Measurements from ENCODE around the gene S100A7A. TPM values are rescaled to one million over a fixed set of nuclear protein-coding genes. Genes with fewer than 3 reads are reported as not detected.

The S100A7A gene
- polyA plus RNA-seq, 3 donors, result not detected

DNA sequence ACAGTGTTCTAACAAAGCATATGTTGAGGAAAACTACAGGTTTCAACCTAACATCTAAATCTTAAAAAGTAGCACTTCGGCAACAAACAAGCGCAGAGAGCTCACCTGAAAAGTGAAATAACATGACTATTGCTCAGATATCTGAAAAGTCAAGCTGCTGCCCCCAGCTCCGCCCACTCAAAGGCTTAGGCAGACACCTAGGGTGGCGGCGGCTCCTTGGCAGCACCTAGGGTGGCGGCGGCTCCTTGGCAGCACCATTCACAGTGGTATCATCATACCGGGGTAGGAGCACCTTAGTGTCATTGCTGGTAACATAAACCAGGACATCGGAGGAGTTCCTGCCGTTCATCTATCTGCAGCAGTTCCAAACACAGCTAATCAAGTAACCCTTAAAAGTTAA, 36.7 kb upstream of the S100A7A start:
- Mint-ChIP-seq H3K9me3 (peaks cover 17 to 23% (median 20%) of the 10 kb centered on the region in 7 donors), H3K27ac (no peak overlapping the region), H3K4me3 (no peak overlapping the region), H3K27me3 (ENCODE audit: low read depth in 3 of 3) (no peaks in the 10 kb centered on the region), H3K36me3 (peaks cover 8 to 11% of the 10 kb centered on the region in 2 donors), H3K4me1 (peaks cover 66% of the 10 kb centered on the region)
- peaks cover 56 to 67% of the 10 kb centered on the region in 2 donors for H3K4me1 ChIP-seq (ENCODE audit: control insufficient read depth in 1 of 2, insufficient read depth in 2 of 2, low read length in 2 of 2)
- no peak for TF ChIP-seq CTCF (IDR thresholded peaks at IDR 0.05)
- peaks cover 37% of the 10 kb centered on the region for H3K79me2 ChIP-seq (ENCODE audit: insufficient read depth, low read length)
- no peak overlapping the region for H3K9ac ChIP-seq (ENCODE audit: insufficient read depth, low read length, poor library complexity, severe bottlenecking)
- H3K9me3 ChIP-seq (replicated peaks in 1 of 2; ENCODE audit: control insufficient read depth in 1 of 2, insufficient read depth in 1 of 2, low read length in 2 of 2), result peaks cover 0 to 7% of the 10 kb centered on the region in 2 donors
- intact Hi-C loops (cut with micrococcal nuclease), result no loop called here
- no peak overlapping the region for H2AFZ ChIP-seq (ENCODE audit: insufficient read depth, low read depth, low read length, poor library complexity, severe bottlenecking)
- H3K36me3 ChIP-seq (replicated peaks in 1 of 2; ENCODE audit: control insufficient read depth in 1 of 2, insufficient read depth in 2 of 2, low read length in 2 of 2), result no peaks in the 10 kb centered on the region
- H3K4me2 ChIP-seq (replicated peaks; ENCODE audit: extremely low read depth, low read length, poor library complexity, severe bottlenecking), result no peak overlapping the region
- H3K4me3 ChIP-seq (replicated peaks in 1 of 3; ENCODE audit: low read depth in 2 of 3, low read length in 3 of 3), result no peak overlapping the region
- WGBS (ENCODE audit: insufficient coverage), result 95% methylated on average over 6 of the region's 10 CpGs
- no peak for DNase-seq
- H3K27ac ChIP-seq (ENCODE audit: low read depth in 1 of 2, low read length in 2 of 2), result no peak overlapping the region
- H4K20me1 ChIP-seq (ENCODE audit: insufficient read depth, low read length), result no peaks in the 10 kb centered on the region
- no peaks in the 10 kb centered on the region for H3K27me3 ChIP-seq (ENCODE audit: control insufficient read depth in 2 of 2, insufficient read depth in 2 of 2, low read length in 2 of 2)

GRCh38 chr1:153380711-153381110, 35.6 kb upstream of the S100A7A start:
- Mint-ChIP-seq H3K9me3 (peaks cover 17 to 23% (median 20%) of the 10 kb centered on the region in 7 donors), H3K27me3 (ENCODE audit: low read depth in 3 of 3) (no peaks in the 10 kb centered on the region), H3K27ac (no peak overlapping the region), H3K4me1 (peaks cover 66% of the 10 kb centered on the region), H3K4me3 (no peak overlapping the region), H3K36me3 (peaks cover 8 to 11% of the 10 kb centered on the region in 2 donors)
- Histone ChIP-seq H3K9me3 (replicated peaks in 1 of 2; ENCODE audit: control insufficient read depth in 1 of 2, insufficient read depth in 1 of 2, low read length in 2 of 2) (peaks cover 0 to 7% of the 10 kb centered on the region in 2 donors), H2AFZ (ENCODE audit: insufficient read depth, low read depth, low read length, poor library complexity, severe bottlenecking) (no peak overlapping the region), H3K79me2 (ENCODE audit: insufficient read depth, low read length) (peaks cover 37% of the 10 kb centered on the region), H3K4me1 (ENCODE audit: control insufficient read depth in 1 of 2, insufficient read depth in 2 of 2, low read length in 2 of 2) (peaks cover 56 to 67% of the 10 kb centered on the region in 2 donors), H3K36me3 (replicated peaks in 1 of 2; ENCODE audit: control insufficient read depth in 1 of 2, insufficient read depth in 2 of 2, low read length in 2 of 2) (no peaks in the 10 kb centered on the region), H3K9ac (ENCODE audit: insufficient read depth, low read length, poor library complexity, severe bottlenecking) (no peak overlapping the region), H3K4me2 (replicated peaks; ENCODE audit: extremely low read depth, low read length, poor library complexity, severe bottlenecking) (no peak overlapping the region), H3K4me3 (replicated peaks in 1 of 3; ENCODE audit: low read depth in 2 of 3, low read length in 3 of 3) (no peak overlapping the region), H3K27ac (ENCODE audit: low read depth in 1 of 2, low read length in 2 of 2) (no peak overlapping the region), H4K20me1 (ENCODE audit: insufficient read depth, low read length) (no peaks in the 10 kb centered on the region), H3K27me3 (ENCODE audit: control insufficient read depth in 2 of 2, insufficient read depth in 2 of 2, low read length in 2 of 2) (no peaks in the 10 kb centered on the region)
- intact Hi-C loops (cut with micrococcal nuclease), result no loop called here
- TF ChIP-seq CTCF (IDR thresholded peaks at IDR 0.05), result no peak
- WGBS (ENCODE audit: insufficient coverage), result 96% methylated on average over 13 of the region's 23 CpGs
- no peak for DNase-seq

Measured in CD14-positive monocyte (primary cell).